GM23338 (cell line): Measurements from ENCODE around the gene CLNK.

Experiments
- CREB1 ChIP-seq: fragments of 250-450 bp; sonication (Bioruptor Pico); IDR thresholded peaks from 2 replicates; pipeline ENCODE4 v1.5.0; 2020; ENCODE audit warnings: low read depth, mild to moderate bottlenecking, moderate library complexity
- EZH2 ChIP-seq: fragments of 200-600 bp; sonication (generic); IDR thresholded peaks from one replicate; pipeline ENCODE4 v1.8.0; 2017; ENCODE audit warnings: antibody characterized with exemption, mild to moderate bottlenecking, low read depth; ENCODE audit not compliant: unreplicated experiment
- EZH2phosphoT487 ChIP-seq: fragments of 200-600 bp; sonication (generic); IDR thresholded peaks from one replicate; pipeline ENCODE4 v1.8.1; 2018; ENCODE audit warnings: antibody characterized with exemption; ENCODE audit not compliant: unreplicated experiment
- JUNB ChIP-seq: IDR thresholded peaks from one replicate; pipeline ENCODE4 v1.6.1; 2016; ENCODE audit warnings: antibody characterized with exemption; ENCODE audit not compliant: unreplicated experiment
- NANOG ChIP-seq: IDR thresholded peaks from 2 replicates; pipeline ENCODE4 v1.6.1; 2016; ENCODE audit warnings: antibody characterized with exemption, borderline replicate concordance
- POLR2AphosphoS5 ChIP-seq: IDR thresholded peaks from 2 replicates; pipeline ENCODE4 v1.6.1; 2016; ENCODE audit warnings: antibody characterized with exemption, low read depth
- ZNF331 ChIP-seq: fragments of 250-450 bp; sonication (Bioruptor Pico); IDR thresholded peaks from 2 replicates; pipeline ENCODE4 v1.5.0; 2020; ENCODE audit warnings: low read depth, mild to moderate bottlenecking, moderate library complexity
- TF ChIP-seq, protein P1 (sequence below), 2 experiments: fragments of 200-600 bp in 1 of 2; sonication (generic) in 1 of 2; conservative IDR thresholded peaks; 2 replicates each; pipeline versions ENCODE4 v1.5.1 to v1.6.1; 2016 to 2017; ENCODE audit warnings: antibody characterized with exemption in 2 of 2, low read depth in 2 of 2, mild to moderate bottlenecking in 2 of 2, moderate library complexity in 1 of 2
- TF ChIP-seq, protein P2 (sequence below): IDR thresholded peaks from 2 replicates; pipeline ENCODE4 v1.6.1; 2016; ENCODE audit warnings: antibody characterized with exemption

DNA sequence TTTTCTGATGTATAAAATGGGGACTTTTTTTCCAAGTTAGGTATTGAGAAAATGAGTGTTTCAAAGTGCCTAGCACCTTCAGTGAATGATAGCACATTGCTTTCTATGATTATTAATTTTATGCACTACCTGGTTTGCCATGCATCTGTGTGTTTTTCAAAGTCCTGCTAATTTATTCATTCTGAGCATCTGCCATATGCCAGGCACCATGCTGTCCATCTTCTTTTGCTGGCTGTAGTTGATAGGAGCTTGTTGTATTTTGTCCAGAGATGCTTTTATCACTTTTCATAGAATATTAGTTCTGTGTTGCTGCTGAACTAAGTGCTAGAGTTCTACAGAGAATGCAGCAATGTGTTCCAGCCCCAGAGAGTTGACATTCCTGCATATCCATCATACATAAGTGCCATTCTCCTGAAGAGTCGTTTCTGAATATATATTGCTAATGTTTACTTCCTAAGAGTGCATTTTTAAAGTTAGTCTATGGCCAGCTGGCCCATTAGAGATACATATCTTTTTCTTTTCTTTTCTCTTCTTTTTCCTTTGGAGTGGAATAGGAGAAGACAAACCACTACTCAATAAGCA, 49.0 kb upstream of the CLNK start:
- TF ChIP-seq, protein P1, sequence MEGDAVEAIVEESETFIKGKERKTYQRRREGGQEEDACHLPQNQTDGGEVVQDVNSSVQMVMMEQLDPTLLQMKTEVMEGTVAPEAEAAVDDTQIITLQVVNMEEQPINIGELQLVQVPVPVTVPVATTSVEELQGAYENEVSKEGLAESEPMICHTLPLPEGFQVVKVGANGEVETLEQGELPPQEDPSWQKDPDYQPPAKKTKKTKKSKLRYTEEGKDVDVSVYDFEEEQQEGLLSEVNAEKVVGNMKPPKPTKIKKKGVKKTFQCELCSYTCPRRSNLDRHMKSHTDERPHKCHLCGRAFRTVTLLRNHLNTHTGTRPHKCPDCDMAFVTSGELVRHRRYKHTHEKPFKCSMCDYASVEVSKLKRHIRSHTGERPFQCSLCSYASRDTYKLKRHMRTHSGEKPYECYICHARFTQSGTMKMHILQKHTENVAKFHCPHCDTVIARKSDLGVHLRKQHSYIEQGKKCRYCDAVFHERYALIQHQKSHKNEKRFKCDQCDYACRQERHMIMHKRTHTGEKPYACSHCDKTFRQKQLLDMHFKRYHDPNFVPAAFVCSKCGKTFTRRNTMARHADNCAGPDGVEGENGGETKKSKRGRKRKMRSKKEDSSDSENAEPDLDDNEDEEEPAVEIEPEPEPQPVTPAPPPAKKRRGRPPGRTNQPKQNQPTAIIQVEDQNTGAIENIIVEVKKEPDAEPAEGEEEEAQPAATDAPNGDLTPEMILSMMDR (conservative IDR thresholded peaks at IDR 0.05; ENCODE audit: low read depth in 2 of 2), result no peak
- no peak for TF ChIP-seq POLR2AphosphoS5
- TF ChIP-seq CREB1 (CRISPR knock-in tag), result no peak
- no peak for TF ChIP-seq EZH2
- no peak for TF ChIP-seq EZH2phosphoT487
- no peak for TF ChIP-seq NANOG
- no peak for TF ChIP-seq JUNB
- no peak for TF ChIP-seq ZNF331 (CRISPR knock-in tag)
- TF ChIP-seq, protein P2, sequence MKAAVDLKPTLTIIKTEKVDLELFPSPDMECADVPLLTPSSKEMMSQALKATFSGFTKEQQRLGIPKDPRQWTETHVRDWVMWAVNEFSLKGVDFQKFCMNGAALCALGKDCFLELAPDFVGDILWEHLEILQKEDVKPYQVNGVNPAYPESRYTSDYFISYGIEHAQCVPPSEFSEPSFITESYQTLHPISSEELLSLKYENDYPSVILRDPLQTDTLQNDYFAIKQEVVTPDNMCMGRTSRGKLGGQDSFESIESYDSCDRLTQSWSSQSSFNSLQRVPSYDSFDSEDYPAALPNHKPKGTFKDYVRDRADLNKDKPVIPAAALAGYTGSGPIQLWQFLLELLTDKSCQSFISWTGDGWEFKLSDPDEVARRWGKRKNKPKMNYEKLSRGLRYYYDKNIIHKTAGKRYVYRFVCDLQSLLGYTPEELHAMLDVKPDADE, result no peak
